ENCODE measurements around the gene STXBP5.

Gene STXBP5

DNA sequence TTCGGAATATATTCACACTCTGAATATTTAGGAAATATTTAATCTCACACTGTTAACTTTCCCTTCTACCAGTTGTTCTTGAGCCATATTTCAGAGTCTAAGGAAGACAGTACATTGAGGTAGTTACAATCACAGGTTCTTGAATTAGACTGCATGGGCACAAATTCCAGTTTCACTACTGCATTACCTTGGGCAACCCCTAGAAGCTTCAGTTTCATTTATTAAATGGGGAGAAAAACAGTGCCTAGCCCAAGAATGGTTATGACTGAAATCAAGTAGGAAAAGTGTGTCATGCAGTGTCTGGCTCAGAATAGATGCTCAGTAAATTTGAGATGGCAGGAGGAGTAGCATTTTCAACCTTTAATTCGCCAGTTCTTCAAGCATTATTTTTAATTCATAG lies 179.8 kb downstream of the STXBP5 start:
- H3K36me3 ChIP-seq (ENCODE audit: insufficient read depth, low read length): peaks cover 5% of the 10 kb centered on the region; the same call in 1 of the 2 replicates
- H3K9me2 ChIP-seq (ENCODE audit: low read depth, low read length): no peaks in the 10 kb centered on the region
- no peak overlapping the region for H2AFZ ChIP-seq (ENCODE audit: low read length)
- no peaks in the 10 kb centered on the region for H4K20me1 ChIP-seq (ENCODE audit: insufficient read depth, low read length)
- H3K4me1 ChIP-seq (ENCODE audit: insufficient read depth, low read length, severe bottlenecking): no peaks in the 10 kb centered on the region
- H3K9ac ChIP-seq (ENCODE audit: low read length): no peak overlapping the region
- no peak overlapping the region for H3K27ac ChIP-seq (ENCODE audit: low read depth, low read length, poor library complexity, severe bottlenecking)
- no peak overlapping the region for H3K4me2 ChIP-seq (ENCODE audit: low read length)
- no peaks in the 10 kb centered on the region for H3F3A ChIP-seq (ENCODE audit: insufficient read depth, low read length)
- H3K9me3 ChIP-seq (ENCODE audit: low read length): no peaks in the 10 kb centered on the region
- H3K27me3 ChIP-seq (ENCODE audit: insufficient read depth, low read length): no peaks in the 10 kb centered on the region
- no peak overlapping the region for H3K4me3 ChIP-seq (ENCODE audit: low read depth, low read length, poor library complexity, severe bottlenecking)
- H3K79me2 ChIP-seq (ENCODE audit: insufficient read depth, low read length): no peaks in the 10 kb centered on the region
- TF ChIP-seq, protein P1, sequence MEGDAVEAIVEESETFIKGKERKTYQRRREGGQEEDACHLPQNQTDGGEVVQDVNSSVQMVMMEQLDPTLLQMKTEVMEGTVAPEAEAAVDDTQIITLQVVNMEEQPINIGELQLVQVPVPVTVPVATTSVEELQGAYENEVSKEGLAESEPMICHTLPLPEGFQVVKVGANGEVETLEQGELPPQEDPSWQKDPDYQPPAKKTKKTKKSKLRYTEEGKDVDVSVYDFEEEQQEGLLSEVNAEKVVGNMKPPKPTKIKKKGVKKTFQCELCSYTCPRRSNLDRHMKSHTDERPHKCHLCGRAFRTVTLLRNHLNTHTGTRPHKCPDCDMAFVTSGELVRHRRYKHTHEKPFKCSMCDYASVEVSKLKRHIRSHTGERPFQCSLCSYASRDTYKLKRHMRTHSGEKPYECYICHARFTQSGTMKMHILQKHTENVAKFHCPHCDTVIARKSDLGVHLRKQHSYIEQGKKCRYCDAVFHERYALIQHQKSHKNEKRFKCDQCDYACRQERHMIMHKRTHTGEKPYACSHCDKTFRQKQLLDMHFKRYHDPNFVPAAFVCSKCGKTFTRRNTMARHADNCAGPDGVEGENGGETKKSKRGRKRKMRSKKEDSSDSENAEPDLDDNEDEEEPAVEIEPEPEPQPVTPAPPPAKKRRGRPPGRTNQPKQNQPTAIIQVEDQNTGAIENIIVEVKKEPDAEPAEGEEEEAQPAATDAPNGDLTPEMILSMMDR (IDR thresholded peaks at IDR 0.05; ENCODE audit: low read length): no peak
- TF ChIP-seq EZH2 (IDR thresholded peaks at IDR 0.05; ENCODE audit: borderline replicate concordance, low read length): no peak

DNA sequence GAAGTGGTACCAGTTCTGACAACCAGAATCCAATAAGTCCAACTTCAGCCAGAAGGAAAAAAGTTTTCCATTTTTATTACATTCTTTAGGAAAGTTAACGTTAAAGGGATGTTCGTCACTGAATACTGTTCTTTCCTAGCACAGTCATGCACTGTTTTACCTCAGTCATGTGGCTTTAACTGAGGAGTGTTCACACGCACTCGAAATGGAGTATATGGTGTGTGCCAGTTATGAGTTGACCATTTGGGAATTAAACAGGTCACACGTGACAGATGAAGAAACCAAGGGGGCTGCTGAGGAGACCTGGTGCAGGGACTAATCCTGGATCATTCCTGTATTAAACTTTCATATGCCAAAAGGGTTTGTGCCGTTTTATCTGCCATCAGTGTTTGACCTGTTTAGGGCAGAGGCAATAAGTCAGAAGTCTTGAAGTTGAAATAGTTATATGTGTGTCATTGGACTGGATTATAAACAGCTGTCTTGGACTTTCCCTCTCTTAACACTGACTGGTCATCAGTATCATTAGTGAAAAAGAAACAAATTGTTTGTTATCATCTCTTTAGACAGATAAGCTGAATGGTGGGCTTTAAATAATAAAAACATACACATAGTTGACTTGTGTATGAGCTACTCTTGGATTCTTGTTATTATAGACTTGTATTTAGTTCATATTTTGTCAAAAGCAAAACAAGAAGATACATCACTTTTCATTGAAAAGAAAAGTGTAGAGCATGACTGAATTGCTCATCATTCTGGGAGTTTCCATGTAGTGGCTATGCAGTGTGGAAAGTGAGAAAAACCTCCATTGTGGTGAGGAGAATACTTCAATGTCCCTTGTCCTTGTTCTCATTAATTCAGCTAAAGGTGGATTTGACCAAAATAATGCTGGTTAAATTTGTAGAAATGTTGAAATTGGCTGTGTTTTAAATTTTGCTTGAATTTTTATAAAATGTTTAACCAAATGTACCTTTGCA lies 180.8 kb downstream of the STXBP5 start:
- Histone ChIP-seq H3K79me2 (ENCODE audit: insufficient read depth, low read length) (no peaks in the 10 kb centered on the region), H3K4me3 (ENCODE audit: low read depth, low read length, poor library complexity, severe bottlenecking) (no peak overlapping the region), H2AFZ (ENCODE audit: low read length) (no peak overlapping the region), H3K9me3 (ENCODE audit: low read length) (no peaks in the 10 kb centered on the region), H3F3A (ENCODE audit: insufficient read depth, low read length) (no peaks in the 10 kb centered on the region), H3K9me2 (ENCODE audit: low read depth, low read length) (no peaks in the 10 kb centered on the region), H4K20me1 (ENCODE audit: insufficient read depth, low read length) (no peaks in the 10 kb centered on the region), H3K27me3 (ENCODE audit: insufficient read depth, low read length) (no peaks in the 10 kb centered on the region), H3K4me1 (ENCODE audit: insufficient read depth, low read length, severe bottlenecking) (no peaks in the 10 kb centered on the region), H3K27ac (ENCODE audit: low read depth, low read length, poor library complexity, severe bottlenecking) (no peak overlapping the region), H3K36me3 (ENCODE audit: insufficient read depth, low read length) (peaks cover 5% of the 10 kb centered on the region; the same call in 1 of the 2 replicates), H3K4me2 (ENCODE audit: low read length) (no peak overlapping the region), H3K9ac (ENCODE audit: low read length) (no peak overlapping the region)
- no peak for TF ChIP-seq EZH2 (IDR thresholded peaks at IDR 0.05; ENCODE audit: borderline replicate concordance, low read length)
- TF ChIP-seq, protein P1 (IDR thresholded peaks at IDR 0.05; ENCODE audit: low read length): no peak

DNA sequence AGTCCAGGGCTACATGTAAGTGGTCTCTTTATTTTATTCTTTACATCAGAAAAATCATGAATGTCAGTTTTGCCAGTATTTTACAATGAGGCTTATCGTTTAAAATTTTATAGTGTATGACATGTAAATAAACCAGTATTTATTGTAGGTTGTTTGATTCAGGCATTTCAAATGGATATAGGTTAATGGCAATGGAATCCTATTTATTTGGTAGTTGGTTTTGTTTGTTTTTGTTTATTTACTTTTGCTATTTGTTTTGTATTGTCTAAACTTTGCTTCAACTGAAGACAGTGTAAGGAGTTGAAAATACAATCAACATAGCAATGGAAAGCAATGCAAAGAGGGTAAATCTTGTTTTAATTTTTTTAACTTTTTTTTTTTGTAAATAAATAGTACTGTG lies 185.2 kb downstream of the STXBP5 start:
- no peaks in the 10 kb centered on the region for H3K27me3 ChIP-seq (ENCODE audit: insufficient read depth, low read length)
- no peak overlapping the region for H3K4me3 ChIP-seq (ENCODE audit: low read depth, low read length, poor library complexity, severe bottlenecking)
- H3K9ac ChIP-seq (ENCODE audit: low read length): no peak overlapping the region
- no peak overlapping the region for H3K27ac ChIP-seq (ENCODE audit: low read depth, low read length, poor library complexity, severe bottlenecking)
- no peaks in the 10 kb centered on the region for H3K9me2 ChIP-seq (ENCODE audit: low read depth, low read length)
- H4K20me1 ChIP-seq (ENCODE audit: insufficient read depth, low read length): no peaks in the 10 kb centered on the region
- no peak overlapping the region for H3K4me2 ChIP-seq (ENCODE audit: low read length)
- TF ChIP-seq EZH2 (IDR thresholded peaks at IDR 0.05; ENCODE audit: borderline replicate concordance, low read length): no peak
- TF ChIP-seq, protein P1 (IDR thresholded peaks at IDR 0.05; ENCODE audit: low read length): no peak
- H3K9me3 ChIP-seq (ENCODE audit: low read length): no peaks in the 10 kb centered on the region
- no peaks in the 10 kb centered on the region for H3K4me1 ChIP-seq (ENCODE audit: insufficient read depth, low read length, severe bottlenecking)
- H3K79me2 ChIP-seq (ENCODE audit: insufficient read depth, low read length): no peaks in the 10 kb centered on the region
- H3F3A ChIP-seq (ENCODE audit: insufficient read depth, low read length): no peaks in the 10 kb centered on the region
- no peaks in the 10 kb centered on the region for H3K36me3 ChIP-seq (ENCODE audit: insufficient read depth, low read length)
- no peak overlapping the region for H2AFZ ChIP-seq (ENCODE audit: low read length)
